Panc1 (cell line): ENCODE data around the gene MYLK3. TPM values are rescaled to one million over a fixed set of nuclear protein-coding genes. Genes with fewer than 3 reads are reported as not detected.

Experiments
- ATAC-seq: fragments of 200-7000 bp; cut with Tn5 transposase; 2 replicates; pipeline ENCODE4 v1.9.1; 2020; ENCODE audit warnings: mild to moderate bottlenecking, moderate library complexity
- BruUV-seq: library from RNA; stranded (reverse); fragments of 400-500 nt; replicated peaks from 2 replicates; lab custom pipeline; 2021; lab: Mats Ljungman, UMichigan
- CTCF ChIA-PET: fragments of 300-600 bp; sonication (Branson Sonifier 250); formaldehyde crosslinking; loops from one replicate; lab custom pipeline; 2022; ENCODE audit warnings: antibody characterized with exemption; lab: Charles Lee
- POLR2A ChIA-PET: fragments of 300-600 bp; sonication (Branson Sonifier 250); formaldehyde crosslinking; loops from one replicate; lab custom pipeline; 2022; ENCODE audit warnings: antibody characterized with exemption; lab: Charles Lee
- DNase-seq: peaks from one replicate; pipeline ENCODE4 v3.0.0-alpha.2; 2010; ENCODE audit warnings: low read depth, low spot score
- H3K27ac ChIP-seq: 2 replicates; pipeline ENCODE4 v1.5.1; 2011; ENCODE audit warnings: mild to moderate bottlenecking, low read length, inconsistent platforms
- H3K27me3 ChIP-seq: fragments of 200-500 bp; sonication (Bioruptor generic); 2 replicates; pipeline ENCODE4 v1.6.0; 2014; ENCODE audit warnings: low read length, inconsistent platforms; ENCODE audit not compliant: control insufficient read depth, insufficient read depth
- H3K36me3 ChIP-seq: fragments of 200-500 bp; sonication (Bioruptor generic); 2 replicates; pipeline ENCODE4 v1.5.1; 2014; ENCODE audit warnings: inconsistent platforms, mild to moderate bottlenecking, low read length, moderate library complexity; ENCODE audit not compliant: control insufficient read depth, insufficient read depth
- H3K4me1 ChIP-seq: 2 replicates; pipeline ENCODE4 v1.5.1; 2011; ENCODE audit warnings: inconsistent platforms, mild to moderate bottlenecking, low read length, moderate library complexity; ENCODE audit not compliant: control insufficient read depth, insufficient read depth
- H3K4me3 ChIP-seq, 2 experiments: 2 replicates each; pipeline ENCODE4 v1.5.1; 2011 to 2012; ENCODE audit warnings: low read depth in 2 of 2, low read length in 2 of 2, mild to moderate bottlenecking in 2 of 2, inconsistent platforms in 1 of 2, moderate library complexity in 1 of 2
- H3K9me3 ChIP-seq: fragments of 200-500 bp; sonication (Bioruptor generic); 2 replicates; pipeline ENCODE4 v1.5.1; 2014; ENCODE audit warnings: low read depth, mild to moderate bottlenecking, inconsistent platforms, low read length, moderate library complexity; ENCODE audit not compliant: control insufficient read depth, insufficient read depth
- POLR2AphosphoS5 ChIP-seq: IDR thresholded peaks from 2 replicates; pipeline ENCODE4 v1.6.1; 2012; ENCODE audit warnings: mild to moderate bottlenecking, low read depth, low read length, moderate library complexity
- SIN3A ChIP-seq: IDR thresholded peaks from 2 replicates; pipeline ENCODE4 v1.6.1; 2012; ENCODE audit warnings: low read depth, mild to moderate bottlenecking, low read length, moderate library complexity, borderline replicate concordance; ENCODE audit not compliant: insufficient read depth
- TCF7L2 ChIP-seq: IDR thresholded peaks from 2 replicates; pipeline ENCODE4 v1.6.1; 2011; ENCODE audit warnings: mild to moderate bottlenecking, low read depth, low read length, inconsistent platforms
- in situ Hi-C: cut with HindIII; loops from 2 replicates; pipeline ENCODE4 v1.10.0; 2016; ENCODE audit warnings: low sequenced_read_pairs, low pct_unique_long_range_greater_than_20kb
- intact Hi-C: fragments of 100-400 bp; cut with micrococcal nuclease; formaldehyde crosslinking; loops from one replicate; pipeline ENCODE4 v1.10.0; 2022; ENCODE audit not compliant: unreplicated experiment
- total RNA-seq: library from RNA; stranded (reverse); gene quantifications from one replicate; pipeline ENCODE4 v1.2.1, GENCODE V29; 2021; ENCODE audit not compliant: unreplicated experiment
- TF ChIP-seq, protein P1 (sequence below): fragments of 450-650 bp; IDR thresholded peaks from 2 replicates; pipeline ENCODE4 v1.5.1; 2017; ENCODE audit warnings: mild to moderate bottlenecking
- TF ChIP-seq, protein P2 (sequence below), 2 experiments: IDR thresholded peaks; 2 replicates each; pipeline ENCODE4 v1.6.1; 2011 to 2012; ENCODE audit warnings: low read depth in 2 of 2, control low read depth in 1 of 2, low read length in 1 of 2, mild to moderate bottlenecking in 1 of 2, moderate library complexity in 1 of 2; ENCODE audit not compliant: insufficient read depth in 1 of 2

The MYLK3 gene
- total RNA-seq, 1 experiment from 2014 or later = 0.31 TPM

DNA sequence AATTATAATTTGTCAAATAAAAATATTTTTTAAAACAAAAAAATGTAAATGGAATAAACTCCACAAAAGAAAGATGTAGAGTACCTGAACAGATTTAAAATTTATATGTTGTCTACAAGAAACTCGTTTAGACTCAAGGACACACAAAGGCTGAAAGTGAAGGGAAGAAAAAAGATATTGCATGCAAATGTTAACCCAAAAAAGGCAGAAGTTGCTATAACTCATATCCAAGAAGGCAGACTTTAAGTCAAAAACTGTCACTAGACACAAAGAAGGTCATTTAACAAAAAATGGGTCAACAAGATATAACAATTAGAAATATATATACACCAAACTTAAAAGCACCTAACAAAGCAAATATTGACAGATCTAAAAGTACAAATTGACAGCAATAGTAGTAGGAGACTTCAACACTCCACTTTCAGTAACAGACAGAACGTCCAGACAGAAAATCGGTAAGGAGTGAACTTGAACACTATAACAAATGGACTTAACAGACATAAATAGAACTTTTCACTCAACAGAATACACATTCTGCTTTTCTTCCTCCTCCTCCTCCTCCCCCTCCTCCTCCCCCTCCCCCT lies 40.8 kb upstream of the MYLK3 start:
- no peaks in the 10 kb centered on the region for H3K36me3 ChIP-seq
- no peaks in the 10 kb centered on the region; the same call in 1 of the 2 replicates for H3K9me3 ChIP-seq
- H3K27ac ChIP-seq = no peak overlapping the region
- no TSS peak for BruUV-seq
- ChIA-PET POLR2A (no interaction called here), CTCF (interaction anchor here (0.6 to 0.9 kb wide), 2 partner anchors 29 to 116 kb away, joined by 14 to 18 read pairs; no protein-coding TSS in a partner anchor)
- DNase-seq (no peak), ATAC-seq (no peak)
- H3K4me3 ChIP-seq = no peak overlapping the region; a peak in 1 of 4 replicates
- TF ChIP-seq TCF7L2 (no peak), SIN3A (no peak), POLR2AphosphoS5 (no peak)
- TF ChIP-seq, protein P1, sequence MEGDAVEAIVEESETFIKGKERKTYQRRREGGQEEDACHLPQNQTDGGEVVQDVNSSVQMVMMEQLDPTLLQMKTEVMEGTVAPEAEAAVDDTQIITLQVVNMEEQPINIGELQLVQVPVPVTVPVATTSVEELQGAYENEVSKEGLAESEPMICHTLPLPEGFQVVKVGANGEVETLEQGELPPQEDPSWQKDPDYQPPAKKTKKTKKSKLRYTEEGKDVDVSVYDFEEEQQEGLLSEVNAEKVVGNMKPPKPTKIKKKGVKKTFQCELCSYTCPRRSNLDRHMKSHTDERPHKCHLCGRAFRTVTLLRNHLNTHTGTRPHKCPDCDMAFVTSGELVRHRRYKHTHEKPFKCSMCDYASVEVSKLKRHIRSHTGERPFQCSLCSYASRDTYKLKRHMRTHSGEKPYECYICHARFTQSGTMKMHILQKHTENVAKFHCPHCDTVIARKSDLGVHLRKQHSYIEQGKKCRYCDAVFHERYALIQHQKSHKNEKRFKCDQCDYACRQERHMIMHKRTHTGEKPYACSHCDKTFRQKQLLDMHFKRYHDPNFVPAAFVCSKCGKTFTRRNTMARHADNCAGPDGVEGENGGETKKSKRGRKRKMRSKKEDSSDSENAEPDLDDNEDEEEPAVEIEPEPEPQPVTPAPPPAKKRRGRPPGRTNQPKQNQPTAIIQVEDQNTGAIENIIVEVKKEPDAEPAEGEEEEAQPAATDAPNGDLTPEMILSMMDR = no peak
- TF ChIP-seq, protein P2, sequence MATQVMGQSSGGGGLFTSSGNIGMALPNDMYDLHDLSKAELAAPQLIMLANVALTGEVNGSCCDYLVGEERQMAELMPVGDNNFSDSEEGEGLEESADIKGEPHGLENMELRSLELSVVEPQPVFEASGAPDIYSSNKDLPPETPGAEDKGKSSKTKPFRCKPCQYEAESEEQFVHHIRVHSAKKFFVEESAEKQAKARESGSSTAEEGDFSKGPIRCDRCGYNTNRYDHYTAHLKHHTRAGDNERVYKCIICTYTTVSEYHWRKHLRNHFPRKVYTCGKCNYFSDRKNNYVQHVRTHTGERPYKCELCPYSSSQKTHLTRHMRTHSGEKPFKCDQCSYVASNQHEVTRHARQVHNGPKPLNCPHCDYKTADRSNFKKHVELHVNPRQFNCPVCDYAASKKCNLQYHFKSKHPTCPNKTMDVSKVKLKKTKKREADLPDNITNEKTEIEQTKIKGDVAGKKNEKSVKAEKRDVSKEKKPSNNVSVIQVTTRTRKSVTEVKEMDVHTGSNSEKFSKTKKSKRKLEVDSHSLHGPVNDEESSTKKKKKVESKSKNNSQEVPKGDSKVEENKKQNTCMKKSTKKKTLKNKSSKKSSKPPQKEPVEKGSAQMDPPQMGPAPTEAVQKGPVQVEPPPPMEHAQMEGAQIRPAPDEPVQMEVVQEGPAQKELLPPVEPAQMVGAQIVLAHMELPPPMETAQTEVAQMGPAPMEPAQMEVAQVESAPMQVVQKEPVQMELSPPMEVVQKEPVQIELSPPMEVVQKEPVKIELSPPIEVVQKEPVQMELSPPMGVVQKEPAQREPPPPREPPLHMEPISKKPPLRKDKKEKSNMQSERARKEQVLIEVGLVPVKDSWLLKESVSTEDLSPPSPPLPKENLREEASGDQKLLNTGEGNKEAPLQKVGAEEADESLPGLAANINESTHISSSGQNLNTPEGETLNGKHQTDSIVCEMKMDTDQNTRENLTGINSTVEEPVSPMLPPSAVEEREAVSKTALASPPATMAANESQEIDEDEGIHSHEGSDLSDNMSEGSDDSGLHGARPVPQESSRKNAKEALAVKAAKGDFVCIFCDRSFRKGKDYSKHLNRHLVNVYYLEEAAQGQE (IDR thresholded peaks at IDR 0.05; ENCODE audit: insufficient read depth in 1 of 2, low read depth in 2 of 2, low read length in 1 of 2) = no peak
- in situ Hi-C loops = no loop called here
- intact Hi-C loops = no loop called here
- H3K4me1 ChIP-seq = no peaks in the 10 kb centered on the region; the same call in 1 of the 2 replicates
- H3K27me3 ChIP-seq = no peaks in the 10 kb centered on the region

DNA sequence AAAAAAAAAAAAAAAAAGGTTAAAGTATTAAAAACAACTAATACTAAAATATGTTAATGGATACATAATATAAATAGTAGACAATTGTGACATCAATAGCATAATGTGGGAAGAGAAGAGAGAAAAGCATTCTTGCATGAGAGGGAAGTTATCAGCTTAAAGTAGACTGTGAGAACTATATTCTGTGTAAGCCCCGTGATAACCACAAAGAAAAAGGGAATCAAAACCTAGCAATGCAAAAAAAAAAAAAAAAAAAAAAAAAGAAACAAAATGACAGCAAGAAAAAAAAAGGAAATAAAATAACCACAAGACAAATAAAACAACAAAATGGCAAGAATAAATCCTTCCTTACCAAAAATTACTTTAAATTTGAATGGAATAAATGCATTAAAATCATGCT lies 39.8 kb upstream of the MYLK3 start:
- Histone ChIP-seq H3K4me1 (no peaks in the 10 kb centered on the region; the same call in 1 of the 2 replicates), H3K27me3 (no peaks in the 10 kb centered on the region), H3K4me3 (no peak overlapping the region), H3K27ac (no peak overlapping the region), H3K36me3 (no peaks in the 10 kb centered on the region), H3K9me3 (no peaks in the 10 kb centered on the region; the same call in 1 of the 2 replicates)
- TF ChIP-seq TCF7L2 = no peak
- TF ChIP-seq SIN3A = no peak
- TF ChIP-seq, protein P2 (IDR thresholded peaks at IDR 0.05; ENCODE audit: insufficient read depth in 1 of 2, low read depth in 2 of 2, low read length in 1 of 2) = no peak
- TF ChIP-seq, protein P1 = no peak
- TF ChIP-seq POLR2AphosphoS5 = no peak
- DNase-seq (no peak), ATAC-seq (no peak)
- in situ Hi-C loops (no loop called here), intact Hi-C loops (no loop called here)
- ChIA-PET CTCF (no interaction called here), POLR2A (no interaction called here)
- no TSS peak for BruUV-seq
